Neural progenitor cell (in vitro differentiated cells): ENCODE results near the gene RPS6KA1. TPM values are rescaled to one million over a fixed set of nuclear protein-coding genes. Genes with fewer than 3 reads are reported as not detected.
A peak's percentile ranks its signal among the peaks of the same experiment; 100 is the strongest.

Experiments
- DNase-seq: peaks from one replicate; pipeline ENCODE4 v3.0.0-alpha.2; 2016; ENCODE audit warnings: low spot score
- H2AFZ ChIP-seq: fragments of 200-600 bp; sonication (generic); replicated peaks from 2 replicates; pipeline ENCODE4 v1.6.1; 2016; ENCODE audit warnings: antibody characterized with exemption
- H3F3A ChIP-seq: fragments of 200-600 bp; sonication (generic); 2 replicates; pipeline ENCODE4 v1.6.1; 2016; ENCODE audit warnings: antibody characterized with exemption, low read depth
- H3K27ac ChIP-seq: fragments of 200-600 bp; sonication (generic); 2 replicates; pipeline ENCODE4 v1.5.1; 2016; ENCODE audit warnings: mild to moderate bottlenecking
- H3K27me3 ChIP-seq: fragments of 200-600 bp; sonication (generic); 2 replicates; pipeline ENCODE4 v1.6.1; 2016; ENCODE audit warnings: mild to moderate bottlenecking, moderate library complexity
- H3K36me3 ChIP-seq: fragments of 200-600 bp; sonication (generic); 2 replicates; pipeline ENCODE4 v1.5.1; 2016
- H3K4me1 ChIP-seq: fragments of 200-600 bp; sonication (generic); 2 replicates; pipeline ENCODE4 v1.6.1; 2016; ENCODE audit warnings: mixed run types
- H3K4me2 ChIP-seq: fragments of 200-600 bp; sonication (generic); 2 replicates; pipeline ENCODE4 v1.6.1; 2016
- H3K4me3 ChIP-seq: fragments of 200-600 bp; sonication (generic); 2 replicates; pipeline ENCODE4 v1.5.1; 2016
- H3K79me2 ChIP-seq: fragments of 200-600 bp; sonication (generic); 2 replicates; pipeline ENCODE4 v1.6.1; 2016; ENCODE audit warnings: low read depth
- H3K9ac ChIP-seq: fragments of 200-600 bp; sonication (generic); 2 replicates; pipeline ENCODE4 v1.6.1; 2016
- H3K9me3 ChIP-seq: fragments of 200-600 bp; sonication (generic); 2 replicates; pipeline ENCODE4 v1.5.1; 2016; ENCODE audit warnings: low read depth
- H4K20me1 ChIP-seq: fragments of 200-600 bp; sonication (generic); 2 replicates; pipeline ENCODE4 v1.6.1; 2016; ENCODE audit warnings: low read depth
- H3K27ac Mint-ChIP-seq: 3 replicates; pipeline ENCODE4 v1.8.0; 2021; ENCODE audit warnings: mixed read lengths
- H3K27me3 Mint-ChIP-seq: 2 replicates; pipeline ENCODE4 v1.8.0; 2022; ENCODE audit warnings: low read depth, mild to moderate bottlenecking, inconsistent platforms, moderate library complexity, mixed read lengths; ENCODE audit not compliant: insufficient read depth
- H3K36me3 Mint-ChIP-seq: 3 replicates; pipeline ENCODE4 v1.8.0; 2021; ENCODE audit warnings: mixed read lengths
- H3K4me1 Mint-ChIP-seq: 3 replicates; pipeline ENCODE4 v1.8.0; 2021; ENCODE audit warnings: mixed read lengths
- H3K4me3 Mint-ChIP-seq: 3 replicates; pipeline ENCODE4 v1.8.0; 2021; ENCODE audit warnings: mild to moderate bottlenecking, moderate library complexity, mixed read lengths
- H3K9me3 Mint-ChIP-seq: 3 replicates; pipeline ENCODE4 v1.8.0; 2020; ENCODE audit warnings: mixed read lengths
- CTCF ChIP-seq: fragments of 200-600 bp; sonication (generic); IDR thresholded peaks from 2 replicates; pipeline ENCODE4 v1.5.1; 2017; ENCODE audit warnings: antibody characterized with exemption, mild to moderate bottlenecking
- EZH2 ChIP-seq: fragments of 200-600 bp; sonication (generic); IDR thresholded peaks from 2 replicates; pipeline ENCODE4 v1.6.1; 2017; ENCODE audit warnings: antibody characterized with exemption, mild to moderate bottlenecking, moderate library complexity
- EZH2phosphoT487 ChIP-seq: fragments of 200-600 bp; sonication (generic); IDR thresholded peaks from 2 replicates; pipeline ENCODE4 v1.6.1; 2017; ENCODE audit warnings: antibody characterized with exemption
- total RNA-seq: library from RNA; depleted of rRNA; stranded (reverse); fragments of >200 nt; gene quantifications from 2 replicates; pipeline ENCODE4 v1.2.3, GENCODE V29; 2015; ENCODE audit warnings: low replicate concordance

The RPS6KA1 gene
- total RNA-seq, 1 donor from 2014 or later: 18.7 TPM

DNA sequence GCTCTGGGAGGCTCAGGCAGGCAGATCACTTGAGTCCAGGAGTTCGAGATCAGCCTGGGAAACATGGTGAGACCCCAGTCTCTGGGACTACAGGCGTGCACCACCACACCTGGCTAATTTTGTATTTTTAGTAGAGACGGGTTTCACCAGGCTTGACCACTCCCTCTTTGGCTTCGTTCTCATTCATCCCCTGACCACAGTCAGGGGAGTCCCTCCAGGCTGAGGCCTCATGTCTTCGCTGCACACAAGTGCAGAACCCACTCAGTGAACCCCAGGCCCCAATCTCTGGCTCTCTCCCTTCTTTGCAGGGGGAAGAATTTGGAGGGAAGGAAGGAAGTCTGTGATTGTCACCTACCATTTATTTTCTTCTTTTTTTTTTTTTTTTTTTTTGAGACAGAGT, 9.2 kb upstream of the RPS6KA1 start:
- no peak overlapping the region for H3K27ac Mint-ChIP-seq
- Histone ChIP-seq H3F3A (peaks cover 2% of the 10 kb centered on the region), H3K27ac (no peak overlapping the region), H3K9me3 (no peaks in the 10 kb centered on the region), H3K36me3 (no peaks in the 10 kb centered on the region), H2AFZ (no peak overlapping the region), H3K79me2 (no peaks in the 10 kb centered on the region), H3K9ac (no peak overlapping the region), H3K4me3 (no peak overlapping the region), H3K4me1 (no peaks in the 10 kb centered on the region), H3K4me2 (no peak overlapping the region), H4K20me1 (no peaks in the 10 kb centered on the region), H3K27me3 (peaks cover 3% of the 10 kb centered on the region)
- H3K9me3 Mint-ChIP-seq: no peaks in the 10 kb centered on the region
- peaks cover 11% of the 10 kb centered on the region for H3K27me3 Mint-ChIP-seq
- TF ChIP-seq CTCF: no peak
- TF ChIP-seq EZH2phosphoT487: no peak
- TF ChIP-seq EZH2: no peak
- H3K4me3 Mint-ChIP-seq: no peak overlapping the region
- H3K36me3 Mint-ChIP-seq: no peaks in the 10 kb centered on the region
- DNase-seq: no peak
- H3K4me1 Mint-ChIP-seq: peaks cover 3% of the 10 kb centered on the region

DNA sequence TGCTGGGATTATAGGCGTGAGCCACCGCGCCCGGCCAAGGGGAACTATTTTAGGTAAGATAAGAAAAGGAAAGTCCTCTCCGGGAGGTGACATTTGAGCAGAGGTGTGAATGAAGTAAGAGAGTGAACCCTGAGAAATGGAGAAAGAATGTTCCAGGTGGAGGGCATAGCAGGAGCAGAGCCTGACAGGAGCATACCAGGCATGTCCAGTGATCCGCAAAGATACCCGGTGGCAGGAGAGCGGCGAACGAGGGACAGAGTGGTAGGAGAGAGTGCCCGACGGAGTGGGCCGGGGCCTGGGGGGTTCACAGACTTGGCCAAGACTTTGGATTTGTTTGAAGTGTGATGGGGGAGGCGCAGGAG, 7.9 kb upstream of the RPS6KA1 start:
- Mint-ChIP-seq H3K4me1 (peaks cover 3% of the 10 kb centered on the region), H3K9me3 (no peaks in the 10 kb centered on the region), H3K4me3 (peak overlapping the region; percentile 2), H3K27me3 (peaks cover 11% of the 10 kb centered on the region), H3K27ac (peak overlapping the region; percentile 28), H3K36me3 (no peaks in the 10 kb centered on the region)
- no peaks in the 10 kb centered on the region for H3K79me2 ChIP-seq
- no peaks in the 10 kb centered on the region for H4K20me1 ChIP-seq
- TF ChIP-seq EZH2: no peak
- no peak for TF ChIP-seq EZH2phosphoT487
- no peak for TF ChIP-seq CTCF
- H3K27ac ChIP-seq: no peak overlapping the region
- H3K36me3 ChIP-seq: no peaks in the 10 kb centered on the region
- H3F3A ChIP-seq: peaks cover 2% of the 10 kb centered on the region
- no peaks in the 10 kb centered on the region for H3K9me3 ChIP-seq
- H3K27me3 ChIP-seq: peaks cover 3% of the 10 kb centered on the region
- no peak overlapping the region for H3K4me3 ChIP-seq
- no peaks in the 10 kb centered on the region for H3K4me1 ChIP-seq
- no peak overlapping the region for H3K4me2 ChIP-seq
- DNase-seq: no peak
- no peak overlapping the region for H2AFZ ChIP-seq
- H3K9ac ChIP-seq: no peak overlapping the region

DNA sequence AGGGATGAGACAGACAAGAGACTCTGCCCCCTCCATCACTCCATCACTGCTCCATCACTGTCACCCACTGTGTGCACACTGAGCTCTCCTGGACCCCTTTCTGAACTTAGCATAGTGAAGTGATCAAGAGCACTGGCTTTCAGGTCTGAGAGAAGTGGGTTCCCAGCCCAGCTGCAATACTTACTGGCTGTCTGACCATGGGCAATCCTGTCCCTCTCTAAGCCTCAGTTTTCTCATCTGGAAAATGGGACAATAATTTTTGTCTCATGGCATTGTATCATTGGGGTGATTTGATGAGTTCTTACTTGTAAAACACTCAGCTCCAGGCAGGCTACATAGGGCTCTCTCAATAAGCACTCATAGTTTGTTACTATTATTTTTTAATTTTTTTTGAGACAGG, 7.5 kb upstream of the RPS6KA1 start:
- Histone ChIP-seq H3K9ac (no peak overlapping the region), H3K36me3 (no peaks in the 10 kb centered on the region), H3K27ac (no peak overlapping the region), H3K27me3 (peaks cover 3% of the 10 kb centered on the region), H3F3A (peaks cover 2% of the 10 kb centered on the region), H3K4me3 (no peak overlapping the region), H3K9me3 (no peaks in the 10 kb centered on the region), H4K20me1 (no peaks in the 10 kb centered on the region), H3K4me1 (no peaks in the 10 kb centered on the region), H2AFZ (no peak overlapping the region), H3K79me2 (no peaks in the 10 kb centered on the region), H3K4me2 (no peak overlapping the region)
- no peak for TF ChIP-seq EZH2
- no peak for TF ChIP-seq EZH2phosphoT487
- no peak for TF ChIP-seq CTCF
- Mint-ChIP-seq H3K27ac (no peak overlapping the region), H3K27me3 (peaks cover 9% of the 10 kb centered on the region), H3K9me3 (no peaks in the 10 kb centered on the region), H3K4me3 (no peak overlapping the region), H3K36me3 (no peaks in the 10 kb centered on the region), H3K4me1 (peaks cover 3% of the 10 kb centered on the region)
- DNase-seq: no peak

GRCh38 chr1:26524181-26524580, 5.4 kb upstream of the RPS6KA1 start:
- no peak overlapping the region for H2AFZ ChIP-seq
- H3K9me3 Mint-ChIP-seq: no peaks in the 10 kb centered on the region
- peaks cover 2% of the 10 kb centered on the region for H3K4me1 ChIP-seq
- no peaks in the 10 kb centered on the region for H3K36me3 ChIP-seq
- H3K27me3 Mint-ChIP-seq: peaks cover 11% of the 10 kb centered on the region
- no peak for DNase-seq
- no peaks in the 10 kb centered on the region for H4K20me1 ChIP-seq
- H3K27ac Mint-ChIP-seq: peak overlapping the region; percentile 48
- H3K79me2 ChIP-seq: no peaks in the 10 kb centered on the region
- H3K9ac ChIP-seq: no peak overlapping the region
- H3K9me3 ChIP-seq: no peaks in the 10 kb centered on the region
- H3K4me2 ChIP-seq: no peak overlapping the region
- peaks cover 12% of the 10 kb centered on the region for H3F3A ChIP-seq
- H3K36me3 Mint-ChIP-seq: no peaks in the 10 kb centered on the region
- H3K4me3 Mint-ChIP-seq: no peak overlapping the region
- no peak overlapping the region for H3K4me3 ChIP-seq
- peaks cover 4% of the 10 kb centered on the region for H3K4me1 Mint-ChIP-seq
- H3K27ac ChIP-seq: no peak overlapping the region
- TF ChIP-seq CTCF (no peak), EZH2phosphoT487 (no peak), EZH2 (no peak)
- H3K27me3 ChIP-seq: peaks cover 3% of the 10 kb centered on the region
